Heart left ventricle (tissue), 16 donors: Measurements from ENCODE around the gene IGF2BP1. TPM values are rescaled to one million over a fixed set of nuclear protein-coding genes. Genes with fewer than 3 reads are reported as not detected.
"Not testable (repeated sequence)": the region's sequence is repeated elsewhere in the genome, so short reads cannot be mapped to it uniquely, and the experiment has no call there.

Experiments
- ATAC-seq, 4 donors: fragments of 200-7000 bp; cut with Tn5 transposase; one replicate each; pipeline ENCODE4 v1.9.1; 2020 to 2022; ENCODE audit warnings: moderate library complexity in 4 of 4, mild to moderate bottlenecking in 3 of 4, moderate number of reproducible peaks in 1 of 4
- DNase-seq, 5 donors: peaks; one replicate each; pipeline ENCODE4 v3.0.0-alpha.2; 2020
- H3K27ac ChIP-seq, 12 donors: fragments of 200-600 bp; sonication (generic) in 4 of 12; one replicate each; pipeline versions ENCODE4 v1.5.0 to v1.8.0; 2016 to 2022; ENCODE audit warnings: mild to moderate bottlenecking in 2 of 12
- H3K27me3 ChIP-seq, 9 donors: fragments of 200-600 bp; sonication (generic) in 2 of 9; one replicate each; pipeline versions ENCODE4 v1.5.1 to v1.8.0; 2016 to 2022; ENCODE audit warnings: mild to moderate bottlenecking in 3 of 9
- H3K36me3 ChIP-seq, 9 donors: fragments of 200-600 bp; sonication (generic) in 2 of 9; one replicate each; pipeline versions ENCODE4 v1.5.0 to v1.8.0; 2018 to 2022; ENCODE audit warnings: mild to moderate bottlenecking in 2 of 9
- H3K4me1 ChIP-seq, 12 donors: fragments of 200-600 bp; sonication (generic) in 4 of 12; one replicate each; pipeline versions ENCODE4 v1.5.0 to v1.8.0; 2016 to 2022; ENCODE audit warnings: mild to moderate bottlenecking in 3 of 12
- H3K4me3 ChIP-seq, 12 donors: fragments of 200-600 bp; sonication (generic) in 4 of 12; one replicate each; pipeline versions ENCODE4 v1.5.0 to v1.8.0; 2017 to 2022; ENCODE audit warnings: mild to moderate bottlenecking in 9 of 12, moderate library complexity in 4 of 12
- H3K9me3 ChIP-seq, 12 donors: fragments of 200-600 bp; sonication (generic) in 4 of 12; one replicate each; pipeline versions ENCODE4 v1.5.0 to v1.8.0; 2016 to 2022; ENCODE audit warnings: mild to moderate bottlenecking in 1 of 12
- CTCF ChIP-seq, 12 donors: fragments of 200-600 bp; sonication (generic) in 4 of 12; IDR thresholded peaks; one replicate each; pipeline versions ENCODE4 v1.5.0 to v1.8.0; 2018 to 2022; ENCODE audit warnings: antibody characterized with exemption in 12 of 12, mild to moderate bottlenecking in 5 of 12
- POLR2A ChIP-seq, 2 donors: fragments of 450-650 bp; IDR thresholded peaks; one replicate each; pipeline ENCODE4 v1.6.1; 2017; ENCODE audit warnings: antibody characterized with exemption in 2 of 2, mild to moderate bottlenecking in 2 of 2, moderate library complexity in 2 of 2
- WGBS, 4 donors: extraction: QIAGEN DNeasy Blood & Tissue Kit in 2 of 4; methylation state at CpG; one replicate each; pipeline versions ENCODE4 v1.1.5 to v1.1.7; 2013 to 2018; 5-methylcytosine and 5-hydroxymethylcytosine counted together
- intact Hi-C, 10 donors: fragments of 100-400 bp; cut with DNase I; formaldehyde crosslinking; loops; one replicate each; pipeline versions ENCODE4 v1.11.1 to v1.14.2; 2022
- polyA plus RNA-seq, 2 donors: library from polyadenylated mRNA; stranded (reverse); fragments of 200-250 nt; gene quantifications; one replicate each; pipeline ENCODE4 v1.2.3, GENCODE V29; 2013
- total RNA-seq, 9 donors: library from RNA; depleted of rRNA in 2 of 9; stranded (reverse); fragments of >200 nt in 2 of 9; fragmentation: NEBNext Ultra II Directional in 3 of 9; extraction: Animal tissue kit (Norgen Biotek cat#: 25700) in 3 of 9; gene quantifications; one replicate each; pipeline versions ENCODE4 v1.1.0 to v1.2.4, GENCODE V29; 2016 to 2023
- donor health status: ischemic (EF 13 %, LVEDD 7.1; RV severe dilation, severe dysfunction).
- donor health status: healthy with polysubstance abuse.
- donor health status: DM: no; HTN: yes; CAD: no.
- donor health status: DM: no; HTN: no; CAD: no.
- donor health status: ischemic (EF 25% LVEDD 6.9; RV normal size, moderate dysfunction).
- donor health status: ischemic (EF 25% LVEDD 5.7; RV mildly dilated, moderate dysfunction).
- donor health status: healthy.
- donor health status: DM: yes; HTN: yes; CAD: no.
- donor health status: ischemic (EF 35%, LVEDD 5.7; RV mildly dilated, moderate dysfunction).
- donor health status: nonischemic (EF 11% LVEDD 7.7; RV severe dilation, severe dysfunction).
- donor health status: DM: yes; HTN: yes; CAD: no.
- donor health status: PGD.
- donor health status: ischemic (EF 29% LVEDD 5.4; RV normal size, mild dysfunction).
- donor health status: nonischemic (EF 23%, LVEDD 6.1; RV moderate dilation, normal function).

IGF2BP1 gene
- total and polyA plus RNA-seq, 11 donors, result 0.01 TPM; not detected in 10

GRCh38 chr17:49035470-49036269 is 38.5 kb downstream of the IGF2BP1 start:
- TF ChIP-seq POLR2A (IDR thresholded peaks at IDR 0.05) (no peak), CTCF (IDR thresholded peaks at IDR 0.05) (peak; percentile 45 to 72 (median 65))
- intact Hi-C loops, result loop anchor here in 9 of 10 donors (5.0 to 10.0 kb wide), 9 partner anchors 91 to 363 kb away; partner anchors contain the start of genes SNF8 (in 1 of the 9), TTLL6 (in 1 of the 9) and UBE2Z (in 1 of the 9)
- no peaks in the 10 kb centered on the region for H3K36me3 ChIP-seq
- ATAC-seq (peak; percentile 37 to 63 (median 56)), DNase-seq (no peak)
- H3K27me3 ChIP-seq, result peaks cover 0 to 52% (median 3%) of the 10 kb centered on the region in 9 donors
- H3K27ac ChIP-seq, result no peak overlapping the region
- H3K4me3 ChIP-seq, result peak overlapping the region in 8 of 12 donors; percentile 1 to 38 (median 32)
- no peaks in the 10 kb centered on the region for H3K9me3 ChIP-seq
- H3K4me1 ChIP-seq, result peaks cover 0 to 3% (median 0%) of the 10 kb centered on the region in 12 donors
- WGBS, 4 donors, result 61 to 71% (median 64%) methylated on average over 35 to 42 of the region's 42 CpGs

- ATAC-seq (no peak), DNase-seq (no peak)
- Histone ChIP-seq H3K27me3 (peaks cover 0 to 52% (median 3%) of the 10 kb centered on the region in 9 donors), H3K27ac (no peak overlapping the region), H3K9me3 (no peaks in the 10 kb centered on the region), H3K4me3 (no peak overlapping the region), H3K4me1 (peaks cover 0 to 3% (median 0%) of the 10 kb centered on the region in 12 donors), H3K36me3 (no peaks in the 10 kb centered on the region)
- peak in 1 of 12 donors; percentile 1 for TF ChIP-seq CTCF (IDR thresholded peaks at IDR 0.05)
- TF ChIP-seq POLR2A (IDR thresholded peaks at IDR 0.05), result no peak
- 91 to 93% (median 91%) methylated on average over 13 of the region's 13 CpGs for WGBS, 4 donors
- intact Hi-C loops, result loop anchor here in 9 of 10 donors (5.0 to 10.0 kb wide), 9 partner anchors 91 to 364 kb away; partner anchors contain the start of genes SNF8 (in 1 of the 9), TTLL6 (in 1 of the 9) and UBE2Z (in 1 of the 9)
Measured at GRCh38 chr17:49036270-49036626, 39.1 kb downstream of the IGF2BP1 start.

- no peaks in the 10 kb centered on the region for H3K36me3 ChIP-seq
- no peak overlapping the region for H3K4me3 ChIP-seq
- WGBS, 4 donors, result 95 to 100% (median 97%) methylated on average over 2 to 8 of the region's 8 CpGs
- H3K9me3 ChIP-seq, result no peaks in the 10 kb centered on the region
- H3K27me3 ChIP-seq, result peaks cover 0 to 52% (median 4%) of the 10 kb centered on the region in 9 donors
- TF ChIP-seq POLR2A (IDR thresholded peaks at IDR 0.05) (no peak), CTCF (IDR thresholded peaks at IDR 0.05) (no peak)
- no peaks in the 10 kb centered on the region for H3K4me1 ChIP-seq
- no peak overlapping the region for H3K27ac ChIP-seq
- no peak for ATAC-seq
- intact Hi-C loops, result loop anchor here in 9 of 10 donors (5.0 to 10.0 kb wide), 9 partner anchors 93 to 366 kb away; partner anchors contain the start of genes SNF8 (in 1 of the 9), TTLL6 (in 1 of the 9) and UBE2Z (in 1 of the 9)
- no peak for DNase-seq
Measured at GRCh38 chr17:49038138-49038537, 41.0 kb downstream of the IGF2BP1 start.

- peaks cover 0 to 52% (median 4%) of the 10 kb centered on the region in 9 donors for H3K27me3 ChIP-seq
- DNase-seq (no peak), ATAC-seq (no peak)
- no peaks in the 10 kb centered on the region for H3K36me3 ChIP-seq
- 72 to 85% (median 78%) methylated on average over 1 to 2 of the region's 2 CpGs for WGBS, 4 donors
- no peaks in the 10 kb centered on the region for H3K9me3 ChIP-seq
- TF ChIP-seq CTCF (IDR thresholded peaks at IDR 0.05) (no peak), POLR2A (IDR thresholded peaks at IDR 0.05) (no peak)
- intact Hi-C loops, result loop anchor here in 9 of 10 donors (5.0 to 10.0 kb wide), 9 partner anchors 94 to 366 kb away; partner anchors contain the start of genes SNF8 (in 1 of the 9), TTLL6 (in 1 of the 9) and UBE2Z (in 1 of the 9)
- H3K27ac ChIP-seq, result no peak overlapping the region
- no peak overlapping the region for H3K4me3 ChIP-seq
- no peaks in the 10 kb centered on the region for H3K4me1 ChIP-seq
Measured at GRCh38 chr17:49038544-49038943, 41.4 kb downstream of the IGF2BP1 start.

GRCh38 chr17:49039518-49039917 is 42.3 kb downstream of the IGF2BP1 start:
- not testable (repeated sequence) for H3K4me1 ChIP-seq, H3K9me3 ChIP-seq, H3K27ac ChIP-seq, DNase-seq, H3K4me3 ChIP-seq, H3K36me3 ChIP-seq, ATAC-seq
- peaks cover 0 to 46% (median 4%) of the 10 kb centered on the region in 9 donors for H3K27me3 ChIP-seq
- intact Hi-C loops, result loop anchor here in 9 of 10 donors (5.0 to 10.0 kb wide), 9 partner anchors 95 to 367 kb away; partner anchors contain the start of genes SNF8 (in 1 of the 9), TTLL6 (in 1 of the 9) and UBE2Z (in 1 of the 9)
- WGBS, 4 donors, result 86 to 91% (median 88%) methylated on average over 6 of the region's 6 CpGs
